Thyroid gland (tissue), 4 donors: ENCODE data around the gene RNPEPL1.

Source experiments
- CTCF ChIP-seq, 6 experiments: fragments of 200-600 bp in 3 of 6; fragments of 450-650 bp in 3 of 6; sonication (generic) in 3 of 6; IDR thresholded peaks; one replicate each; pipeline ENCODE4 v1.5.1; 2016 to 2019; ENCODE audit warnings: antibody characterized with exemption in 6 of 6, mild to moderate bottlenecking in 2 of 6, inconsistent platforms in 1 of 6, moderate library complexity in 1 of 6
- POLR2A ChIP-seq, 2 donors: fragments of 450-650 bp; IDR thresholded peaks; one replicate each; pipeline ENCODE4 v1.6.1; 2017; ENCODE audit warnings: antibody characterized with exemption in 2 of 2, mild to moderate bottlenecking in 2 of 2, moderate library complexity in 1 of 2

DNA sequence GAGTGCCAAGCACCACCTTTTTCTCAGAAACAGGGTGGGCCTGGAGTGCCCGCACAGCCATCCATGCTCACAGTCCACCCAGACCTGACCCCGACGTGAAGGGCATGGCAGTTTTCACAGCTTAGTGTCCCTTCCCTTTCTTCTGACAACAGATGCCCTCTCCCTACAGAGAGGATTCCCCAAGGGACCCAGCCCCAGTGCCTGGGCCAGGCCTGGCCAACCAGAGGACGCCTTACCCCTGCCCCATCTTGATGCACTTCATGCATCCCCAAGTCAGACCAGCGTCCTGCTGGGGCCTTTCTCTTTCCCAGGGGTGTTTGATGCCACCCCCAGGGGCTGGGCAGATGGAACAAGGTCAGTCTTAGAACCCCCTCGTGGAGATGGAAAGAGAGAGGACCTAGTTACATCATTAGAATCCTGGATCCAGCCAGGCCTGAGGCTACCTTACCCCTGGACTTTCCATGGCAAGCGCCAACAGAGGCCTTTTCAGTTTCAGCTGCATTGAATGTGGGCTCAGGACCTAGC lies 14.3 kb upstream of the RNPEPL1 start:
- TF ChIP-seq POLR2A (IDR thresholded peaks at IDR 0.05) (no peak), CTCF (IDR thresholded peaks at IDR 0.05) (no peak)
